Measurements from ENCODE around the gene MXRA7.

MXRA7 gene

GRCh38 chr17:76672892-76673291, 37.9 kb downstream of the MXRA7 start:
- DNase-seq = no peak

GRCh38 chr17:76672270-76672851, 38.4 kb downstream of the MXRA7 start:
- no peak for DNase-seq

GRCh38 chr17:76671912-76672262, 38.9 kb downstream of the MXRA7 start:
- no peak for DNase-seq

GRCh38 chr17:76671123-76671911, 39.4 kb downstream of the MXRA7 start:
- peak; percentile 100 for DNase-seq

- no peak for DNase-seq
Observed at GRCh38 chr17:76670718-76671122, 40.0 kb downstream of the MXRA7 start.

GRCh38 chr17:76670020-76670717, 40.6 kb downstream of the MXRA7 start:
- DNase-seq = no peak

GRCh38 chr17:76667786-76668453, 42.8 kb downstream of the MXRA7 start:
- DNase-seq = no peak

GRCh38 chr17:76667491-76667755, 43.3 kb downstream of the MXRA7 start:
- DNase-seq = no peak

GRCh38 chr17:76660656-76661042, 50.1 kb downstream of the MXRA7 start:
- no peak for DNase-seq

GRCh38 chr17:76659928-76660655, 50.7 kb downstream of the MXRA7 start:
- DNase-seq = no peak

- no peak for DNase-seq
Observed at GRCh38 chr17:76658242-76658662, 52.5 kb downstream of the MXRA7 start.

- DNase-seq = no peak
Observed at GRCh38 chr17:76657505-76658241, 53.1 kb downstream of the MXRA7 start.

GRCh38 chr17:76654408-76654807, 56.4 kb downstream of the MXRA7 start:
- DNase-seq = no peak

GRCh38 chr17:76650504-76650903, 60.3 kb downstream of the MXRA7 start:
- DNase-seq = no peak

GRCh38 chr17:76646712-76647111, 64.1 kb downstream of the MXRA7 start:
- no peak for DNase-seq

GRCh38 chr17:76645481-76645880, 65.3 kb downstream of the MXRA7 start:
- DNase-seq = no peak

- DNase-seq = no peak
Observed at GRCh38 chr17:76644995-76645394, 65.8 kb downstream of the MXRA7 start.

GRCh38 chr17:76643553-76644148, 67.1 kb downstream of the MXRA7 start, which contains the start of gene ST6GALNAC1:
ST6GALNAC1 (minus strand) TSS chr17:76643757; CDS start chr17:76643638, 119 bp downstream.
- DNase-seq = no peak

- no peak for DNase-seq
Observed at GRCh38 chr17:76642994-76643393, 67.8 kb downstream of the MXRA7 start.

- DNase-seq = no peak
Observed at GRCh38 chr17:76642032-76642561, 68.7 kb downstream of the MXRA7 start.

- DNase-seq = no peak
Observed at GRCh38 chr17:76641501-76641900, 69.3 kb downstream of the MXRA7 start.
